ENCODE measurements around the gene MYL6. TPM values are rescaled to one million over a fixed set of nuclear protein-coding genes. Genes with fewer than 3 reads are reported as not detected.

Gene MYL6
- total and polyA plus RNA-seq, 9 of the 15 experiments (the other 6 are each of a cell fraction or from before 2014, with no cell fraction given) = 557 to 1,664 (median 958) TPM

DNA sequence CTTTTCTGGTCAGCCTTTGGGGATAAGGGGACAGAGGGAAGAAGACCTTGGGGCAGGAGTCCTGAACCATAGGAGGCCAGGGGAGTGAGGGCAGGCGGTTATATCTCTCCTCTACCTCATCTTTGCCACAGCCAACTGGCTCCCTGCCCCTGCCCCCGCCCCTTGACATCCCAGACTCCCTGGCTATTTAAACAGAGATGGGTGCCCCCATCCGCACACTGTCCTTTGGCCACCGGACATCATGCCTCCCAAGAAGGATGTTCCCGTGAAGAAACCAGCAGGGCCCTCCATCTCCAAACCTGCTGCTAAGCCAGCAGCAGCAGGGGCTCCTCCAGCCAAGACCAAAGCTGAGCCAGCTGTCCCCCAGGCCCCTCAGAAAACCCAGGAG lies 4.5 kb upstream of the MYL6 start:
- POLR2A ChIA-PET = interaction anchor here (0.6 to 3.2 kb wide), 6 partner anchors 9 to 36 kb away, joined by 3 to 16 read pairs (median 6); partner anchors contain the start of gene ZC3H10
- no peak for DNase-seq (ENCODE audit: extremely low read depth in 1 of 4, low spot score in 3 of 4)
- CTCF ChIA-PET (ENCODE audit: low intra/inter-chr PET ratio) = no interaction called here

DNA sequence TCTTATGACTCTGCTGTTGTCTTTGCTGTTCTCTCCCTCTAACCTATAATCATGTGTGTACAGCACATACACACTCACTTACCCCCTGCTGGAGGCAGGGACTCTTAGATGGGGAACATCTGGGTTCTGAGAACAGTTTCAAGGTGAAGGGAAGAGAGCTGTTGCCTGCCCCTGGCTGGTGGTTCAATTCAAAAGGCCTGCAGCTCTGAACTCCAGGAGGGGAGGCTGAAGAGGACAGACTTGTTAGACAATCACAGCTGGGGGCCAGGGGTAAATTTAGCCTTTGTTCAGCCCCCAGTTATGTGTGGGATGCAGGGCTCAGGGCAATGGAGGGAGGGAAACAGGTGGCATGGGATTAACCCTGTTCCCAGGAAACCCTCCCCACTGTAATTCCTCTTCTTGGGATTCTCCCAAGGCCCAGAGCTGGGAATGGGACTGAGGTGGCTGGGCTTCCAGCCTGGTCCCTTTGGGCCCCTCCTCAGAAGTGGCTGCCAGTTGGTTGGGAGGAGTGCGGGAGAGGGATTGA lies 3.9 kb upstream of the MYL6 start:
- in situ Hi-C loops (cut with MboI) = no loop called here
- H3K4me3 ChIP-seq = no peak overlapping the region
- ChIA-PET CTCF (ENCODE audit: low intra/inter-chr PET ratio) (no interaction called here), POLR2A (interaction anchor here (0.6 to 3.2 kb wide), 9 partner anchors 9 to 36 kb away, joined by 3 to 16 read pairs (median 4); partner anchors contain the start of genes SMARCC2 and ZC3H10)
- peak overlapping the region; percentile 91; the same call in 1 of the 2 replicates for H3K4me2 ChIP-seq (ENCODE audit: insufficient read depth, low read length)
- H3K9ac ChIP-seq (ENCODE audit: insufficient read depth in 1 of 2, low read depth in 2 of 2, low read length in 2 of 2) = peak overlapping the region; percentile 45 to 91; a peak in 2 of 4 replicates
- no TSS peak for BruUV-seq (replicated peaks)
- TF ChIP-seq KDM5B (IDR thresholded peaks at IDR 0.05; ENCODE audit: insufficient replicate concordance, low read depth, low read length) (peak; percentile 25), ELF1 (tag; IDR thresholded peaks at IDR 0.05) (no peak), ELF4 (CRISPR knock-in tag; IDR thresholded peaks at IDR 0.05) (no peak)
- TF ChIP-seq, protein P1, sequence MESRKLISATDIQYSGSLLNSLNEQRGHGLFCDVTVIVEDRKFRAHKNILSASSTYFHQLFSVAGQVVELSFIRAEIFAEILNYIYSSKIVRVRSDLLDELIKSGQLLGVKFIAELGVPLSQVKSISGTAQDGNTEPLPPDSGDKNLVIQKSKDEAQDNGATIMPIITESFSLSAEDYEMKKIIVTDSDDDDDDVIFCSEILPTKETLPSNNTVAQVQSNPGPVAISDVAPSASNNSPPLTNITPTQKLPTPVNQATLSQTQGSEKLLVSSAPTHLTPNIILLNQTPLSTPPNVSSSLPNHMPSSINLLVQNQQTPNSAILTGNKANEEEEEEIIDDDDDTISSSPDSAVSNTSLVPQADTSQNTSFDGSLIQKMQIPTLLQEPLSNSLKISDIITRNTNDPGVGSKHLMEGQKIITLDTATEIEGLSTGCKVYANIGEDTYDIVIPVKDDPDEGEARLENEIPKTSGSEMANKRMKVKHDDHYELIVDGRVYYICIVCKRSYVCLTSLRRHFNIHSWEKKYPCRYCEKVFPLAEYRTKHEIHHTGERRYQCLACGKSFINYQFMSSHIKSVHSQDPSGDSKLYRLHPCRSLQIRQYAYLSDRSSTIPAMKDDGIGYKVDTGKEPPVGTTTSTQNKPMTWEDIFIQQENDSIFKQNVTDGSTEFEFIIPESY (CRISPR knock-in tag; IDR thresholded peaks at IDR 0.05) = no peak
- TF ChIP-seq, protein P2, sequence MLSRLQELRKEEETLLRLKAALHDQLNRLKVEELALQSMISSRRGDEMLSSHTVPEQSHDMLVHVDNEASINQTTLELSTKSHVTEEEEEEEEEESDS (CRISPR knock-in tag; IDR thresholded peaks at IDR 0.05) = no peak
- TF ChIP-seq, protein P3, sequence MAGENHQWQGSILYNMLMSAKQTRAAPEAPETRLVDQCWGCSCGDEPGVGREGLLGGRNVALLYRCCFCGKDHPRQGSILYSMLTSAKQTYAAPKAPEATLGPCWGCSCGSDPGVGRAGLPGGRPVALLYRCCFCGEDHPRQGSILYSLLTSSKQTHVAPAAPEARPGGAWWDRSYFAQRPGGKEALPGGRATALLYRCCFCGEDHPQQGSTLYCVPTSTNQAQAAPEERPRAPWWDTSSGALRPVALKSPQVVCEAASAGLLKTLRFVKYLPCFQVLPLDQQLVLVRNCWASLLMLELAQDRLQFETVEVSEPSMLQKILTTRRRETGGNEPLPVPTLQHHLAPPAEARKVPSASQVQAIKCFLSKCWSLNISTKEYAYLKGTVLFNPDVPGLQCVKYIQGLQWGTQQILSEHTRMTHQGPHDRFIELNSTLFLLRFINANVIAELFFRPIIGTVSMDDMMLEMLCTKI (IDR thresholded peaks at IDR 0.05; ENCODE audit: partially characterized antibody) = no peak
- H3K4me1 ChIP-seq (replicated peaks in 1 of 2; ENCODE audit: control insufficient read depth in 2 of 2, insufficient read depth in 2 of 2, low read length in 2 of 2) = peaks cover 39 to 45% of the 10 kb centered on the region in 2 experiments; a peak in 4 of 5 replicates
- H3K27ac ChIP-seq (ENCODE audit: extremely low read depth, low read depth, low read length) = peak overlapping the region; percentile 42
- 80% methylated on average over 1 of the region's 1 CpG for WGBS (ENCODE audit: insufficient coverage, low coverage, missing lambda C conversion rate)
- peaks cover 45% of the 10 kb centered on the region for H3K79me2 ChIP-seq (ENCODE audit: control insufficient read depth, insufficient read depth, low read length)
- peaks cover 4% of the 10 kb centered on the region; the same call in 1 of the 2 replicates for H4K20me1 ChIP-seq (replicated peaks; ENCODE audit: control insufficient read depth, insufficient read depth, low read length)
- peaks cover 27% of the 10 kb centered on the region; the same call in 2 of the 3 replicates for H3K36me3 ChIP-seq (ENCODE audit: control insufficient read depth, insufficient read depth, low read length)
- H3K9me1 ChIP-seq (ENCODE audit: control insufficient read depth, insufficient read depth, low read length) = no peaks in the 10 kb centered on the region
- intact Hi-C loops (cut with micrococcal nuclease) = no loop called here
- peak in 1 of 4 experiments; percentile 61 for DNase-seq (ENCODE audit: extremely low read depth in 1 of 4, low spot score in 3 of 4)
- H3K27me3 ChIP-seq (ENCODE audit: control insufficient read depth in 2 of 2, insufficient read depth in 2 of 2, low read length in 2 of 2) = no peaks in the 10 kb centered on the region
- no peaks in the 10 kb centered on the region for H3K9me3 ChIP-seq (replicated peaks; ENCODE audit: control insufficient read depth, insufficient read depth, low read depth, low read length)
- no peak for ATAC-seq
- no peak overlapping the region for H2AFZ ChIP-seq (ENCODE audit: low read depth, low read length)
- no peak for FAIRE-seq

More for the DNA sequence above, 4.5 kb upstream of the MYL6 start:
- BruUV-seq (replicated peaks) = no TSS peak
- peak overlapping the region; percentile 88 to 91 for H3K9ac ChIP-seq (ENCODE audit: insufficient read depth in 1 of 2, low read depth in 2 of 2, low read length in 2 of 2)
- no peak for FAIRE-seq
- no peaks in the 10 kb centered on the region for H4K20me1 ChIP-seq (replicated peaks; ENCODE audit: control insufficient read depth, insufficient read depth, low read length)
- H3K4me3 ChIP-seq = peak overlapping the region; percentile 55; the same call in 1 of the 2 replicates
- no peak overlapping the region for H2AFZ ChIP-seq (ENCODE audit: low read depth, low read length)
- H3K4me1 ChIP-seq (replicated peaks in 1 of 2; ENCODE audit: control insufficient read depth in 2 of 2, insufficient read depth in 2 of 2, low read length in 2 of 2) = peaks cover 38 to 45% of the 10 kb centered on the region in 2 experiments; a peak in 4 of 5 replicates
- H3K79me2 ChIP-seq (ENCODE audit: control insufficient read depth, insufficient read depth, low read length) = peaks cover 38% of the 10 kb centered on the region
- H3K4me2 ChIP-seq (ENCODE audit: insufficient read depth, low read length) = peak overlapping the region; percentile 91
- no peaks in the 10 kb centered on the region for H3K9me3 ChIP-seq (replicated peaks; ENCODE audit: control insufficient read depth, insufficient read depth, low read depth, low read length)
- H3K27ac ChIP-seq (ENCODE audit: extremely low read depth, low read depth, low read length) = peak overlapping the region; percentile 96
- no peak for TF ChIP-seq TEAD4 (IDR thresholded peaks at IDR 0.05; ENCODE audit: low read length)
- TF ChIP-seq TEAD4 (CRISPR knock-in tag; IDR thresholded peaks at IDR 0.05; ENCODE audit: borderline replicate concordance) = 0 out of 2 replicates have a peak, but pooled peaks have one; percentile 4
- TF ChIP-seq STAT5A (IDR thresholded peaks at IDR 0.05; ENCODE audit: borderline replicate concordance, low read length) = no peak
- in situ Hi-C loops (cut with MboI) (no loop called here), intact Hi-C loops (cut with micrococcal nuclease) (no loop called here)
- no peaks in the 10 kb centered on the region for H3K9me1 ChIP-seq (ENCODE audit: control insufficient read depth, insufficient read depth, low read length)
- H3K27me3 ChIP-seq (ENCODE audit: control insufficient read depth in 2 of 2, insufficient read depth in 2 of 2, low read length in 2 of 2) = no peaks in the 10 kb centered on the region
- peaks cover 24% of the 10 kb centered on the region; the same call in 2 of the 3 replicates for H3K36me3 ChIP-seq (ENCODE audit: control insufficient read depth, insufficient read depth, low read length)
- WGBS (ENCODE audit: insufficient coverage, low coverage, missing lambda C conversion rate) = 54% methylated on average over 5 of the region's 5 CpGs
- no peak for ATAC-seq

Data from K562 (cell line).